Peyer's patch (tissue), 4 donors: ENCODE data around the gene ANAPC13. TPM values are rescaled to one million over a fixed set of nuclear protein-coding genes. Genes with fewer than 3 reads are reported as not detected.

Source experiments
- DNase-seq, 3 donors: peaks; one replicate each; pipeline ENCODE4 v3.0.0-alpha.2; 2017 to 2019
- H3K27ac ChIP-seq, 4 donors: fragments of 200-600 bp; sonication (generic); one replicate each; pipeline ENCODE4 v1.5.1; 2016 to 2019
- H3K27me3 ChIP-seq, 2 donors: fragments of 200-600 bp; sonication (generic); one replicate each; pipeline ENCODE4 v1.5.1; 2019
- H3K36me3 ChIP-seq, 3 donors: fragments of 200-600 bp; sonication (generic); one replicate each; pipeline ENCODE4 v1.5.1; 2016 to 2019
- H3K4me1 ChIP-seq, 4 donors: fragments of 200-600 bp; sonication (generic); one replicate each; pipeline ENCODE4 v1.5.1; 2016 to 2019
- H3K4me3 ChIP-seq, 4 donors: fragments of 200-600 bp; sonication (generic); 1 replicate in 3 of 4; 2 replicates in 1 of 4; pipeline ENCODE4 v1.5.1; 2016 to 2019; ENCODE audit warnings: mild to moderate bottlenecking in 1 of 4
- H3K9me3 ChIP-seq, 4 donors: fragments of 200-600 bp; sonication (generic); one replicate each; pipeline ENCODE4 v1.5.1; 2016 to 2019; ENCODE audit warnings: mild to moderate bottlenecking in 1 of 4
- POLR2A ChIP-seq, 2 donors: fragments of 450-650 bp; IDR thresholded peaks; one replicate each; pipeline ENCODE4 v1.5.1; 2017; ENCODE audit warnings: antibody characterized with exemption in 2 of 2, mild to moderate bottlenecking in 2 of 2, moderate library complexity in 2 of 2
- total RNA-seq, 4 donors: library from RNA; depleted of rRNA; stranded (reverse); fragments of >200 nt; gene quantifications; one replicate each; pipeline ENCODE4 v1.1.0, GENCODE V29; 2016
- TF ChIP-seq, protein P1 (sequence below), 6 experiments: fragments of 450-650 bp in 4 of 6; fragments of 200-600 bp in 2 of 6; sonication (generic) in 1 of 6; IDR thresholded peaks; one replicate each; pipeline ENCODE4 v1.5.1; 2017 to 2019; ENCODE audit warnings: antibody characterized with exemption in 6 of 6, mild to moderate bottlenecking in 3 of 6, moderate library complexity in 1 of 6

Gene ANAPC13
- total RNA-seq, 4 donors from 2014 or later, result 24.5 to 50.3 (median 39.9) TPM

DNA sequence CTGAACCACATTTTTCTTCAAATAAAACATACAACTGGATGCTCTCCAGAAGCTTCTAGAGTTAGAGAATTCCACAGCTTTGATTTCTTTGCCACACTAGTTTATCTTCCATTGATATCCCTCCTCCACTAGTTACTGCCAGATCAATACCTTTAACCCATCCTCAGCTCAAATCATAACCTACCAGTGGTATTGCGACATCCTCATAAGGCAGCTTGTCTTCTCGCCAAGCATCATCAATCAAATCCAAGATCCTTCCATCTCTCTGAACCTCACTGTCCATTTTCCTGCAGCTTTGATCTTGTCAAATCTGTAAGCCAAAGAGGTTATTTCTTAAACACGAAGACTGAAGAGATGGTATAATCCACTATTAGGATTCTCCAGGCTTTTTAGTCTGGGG, 3.2 kb downstream of the ANAPC13 start:
- Histone ChIP-seq H3K36me3 (peaks cover 0 to 41% (median 0%) of the 10 kb centered on the region in 3 donors), H3K27ac (no peak overlapping the region), H3K4me3 (no peak overlapping the region), H3K27me3 (no peaks in the 10 kb centered on the region), H3K4me1 (peaks cover 0 to 22% (median 4%) of the 10 kb centered on the region in 4 donors), H3K9me3 (no peaks in the 10 kb centered on the region)
- no peak for DNase-seq
- TF ChIP-seq, protein P1, sequence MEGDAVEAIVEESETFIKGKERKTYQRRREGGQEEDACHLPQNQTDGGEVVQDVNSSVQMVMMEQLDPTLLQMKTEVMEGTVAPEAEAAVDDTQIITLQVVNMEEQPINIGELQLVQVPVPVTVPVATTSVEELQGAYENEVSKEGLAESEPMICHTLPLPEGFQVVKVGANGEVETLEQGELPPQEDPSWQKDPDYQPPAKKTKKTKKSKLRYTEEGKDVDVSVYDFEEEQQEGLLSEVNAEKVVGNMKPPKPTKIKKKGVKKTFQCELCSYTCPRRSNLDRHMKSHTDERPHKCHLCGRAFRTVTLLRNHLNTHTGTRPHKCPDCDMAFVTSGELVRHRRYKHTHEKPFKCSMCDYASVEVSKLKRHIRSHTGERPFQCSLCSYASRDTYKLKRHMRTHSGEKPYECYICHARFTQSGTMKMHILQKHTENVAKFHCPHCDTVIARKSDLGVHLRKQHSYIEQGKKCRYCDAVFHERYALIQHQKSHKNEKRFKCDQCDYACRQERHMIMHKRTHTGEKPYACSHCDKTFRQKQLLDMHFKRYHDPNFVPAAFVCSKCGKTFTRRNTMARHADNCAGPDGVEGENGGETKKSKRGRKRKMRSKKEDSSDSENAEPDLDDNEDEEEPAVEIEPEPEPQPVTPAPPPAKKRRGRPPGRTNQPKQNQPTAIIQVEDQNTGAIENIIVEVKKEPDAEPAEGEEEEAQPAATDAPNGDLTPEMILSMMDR (IDR thresholded peaks at IDR 0.05), result no peak
- TF ChIP-seq POLR2A (IDR thresholded peaks at IDR 0.05), result no peak

DNA sequence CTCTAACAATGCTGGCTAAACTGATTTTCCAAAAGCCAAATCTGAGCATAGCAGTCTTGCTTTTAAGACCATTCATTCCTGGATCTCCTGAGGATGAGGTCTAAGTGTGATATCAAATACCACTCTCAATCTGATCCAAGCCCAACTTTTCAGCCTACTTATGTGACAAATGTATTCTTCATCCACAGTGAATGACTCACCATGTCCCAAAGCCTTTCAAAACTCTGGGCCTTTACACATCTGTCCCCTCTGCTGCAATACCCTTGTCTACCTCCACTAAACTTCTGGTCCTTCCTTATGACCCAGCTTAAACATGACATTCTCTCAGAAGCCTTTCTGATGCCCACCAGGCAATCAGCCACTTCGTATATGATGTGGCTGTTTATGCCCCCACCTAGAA, 4.6 kb downstream of the ANAPC13 start:
- Histone ChIP-seq H3K27ac (no peak overlapping the region), H3K27me3 (no peaks in the 10 kb centered on the region), H3K36me3 (peaks cover 0 to 55% (median 0%) of the 10 kb centered on the region in 3 donors), H3K4me1 (peaks cover 0 to 17% (median 4%) of the 10 kb centered on the region in 4 donors), H3K4me3 (no peak overlapping the region), H3K9me3 (no peaks in the 10 kb centered on the region)
- no peak for DNase-seq
- TF ChIP-seq, protein P1 (IDR thresholded peaks at IDR 0.05), result no peak
- TF ChIP-seq POLR2A (IDR thresholded peaks at IDR 0.05), result no peak

DNA sequence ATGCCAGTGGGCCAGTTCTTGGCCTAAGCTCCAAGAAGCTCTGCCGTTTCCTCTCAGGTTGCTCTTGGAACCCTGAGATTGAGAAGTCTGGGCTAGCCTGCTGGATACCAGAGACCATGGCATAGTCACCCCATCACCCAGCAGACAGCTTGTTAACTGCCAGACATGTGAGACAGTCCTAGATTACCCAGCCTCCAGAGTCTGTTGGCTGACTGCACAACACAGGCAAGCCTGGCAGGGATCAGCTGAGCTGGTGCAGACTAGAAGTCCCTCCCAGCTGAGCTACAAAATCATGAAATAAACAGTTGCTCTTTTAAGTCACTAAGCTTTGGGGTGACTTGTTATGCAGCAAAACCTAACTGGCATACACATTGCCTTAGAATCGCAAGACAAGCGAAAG, 5.2 kb downstream of the ANAPC13 start:
- H3K4me1 ChIP-seq, result peaks cover 0 to 17% (median 4%) of the 10 kb centered on the region in 4 donors
- TF ChIP-seq, protein P1 (IDR thresholded peaks at IDR 0.05), result no peak
- H3K9me3 ChIP-seq, result no peaks in the 10 kb centered on the region
- H3K36me3 ChIP-seq, result peaks cover 0 to 56% (median 0%) of the 10 kb centered on the region in 3 donors
- H3K27me3 ChIP-seq, result no peaks in the 10 kb centered on the region
- H3K4me3 ChIP-seq, result no peak overlapping the region
- no peak for DNase-seq
- no peak overlapping the region for H3K27ac ChIP-seq

DNA sequence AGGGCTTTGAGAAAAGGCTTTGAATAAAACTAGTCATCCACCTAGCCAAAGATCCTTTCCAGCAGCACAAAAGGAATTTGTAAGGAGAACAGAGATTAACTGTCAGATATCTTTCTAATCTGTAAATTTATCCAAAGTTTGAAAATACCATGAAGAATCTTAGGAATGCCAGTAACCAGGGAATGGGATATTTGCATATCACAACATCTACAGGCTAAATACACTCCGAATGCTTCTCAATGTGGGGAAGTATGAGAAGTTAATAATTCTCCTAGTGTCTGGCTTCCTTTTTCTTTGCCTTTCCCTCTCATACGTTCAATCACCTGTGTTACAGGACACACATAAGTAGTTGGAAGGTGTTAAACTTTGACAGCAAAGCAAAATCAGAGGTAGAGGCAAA, 7.8 kb downstream of the ANAPC13 start:
- Histone ChIP-seq H3K27me3 (no peaks in the 10 kb centered on the region), H3K27ac (no peak overlapping the region), H3K4me1 (no peaks in the 10 kb centered on the region), H3K4me3 (no peak overlapping the region), H3K9me3 (no peaks in the 10 kb centered on the region), H3K36me3 (peaks cover 0 to 56% (median 0%) of the 10 kb centered on the region in 3 donors)
- TF ChIP-seq POLR2A (IDR thresholded peaks at IDR 0.05), result no peak
- TF ChIP-seq, protein P1 (IDR thresholded peaks at IDR 0.05), result no peak
- no peak for DNase-seq

DNA sequence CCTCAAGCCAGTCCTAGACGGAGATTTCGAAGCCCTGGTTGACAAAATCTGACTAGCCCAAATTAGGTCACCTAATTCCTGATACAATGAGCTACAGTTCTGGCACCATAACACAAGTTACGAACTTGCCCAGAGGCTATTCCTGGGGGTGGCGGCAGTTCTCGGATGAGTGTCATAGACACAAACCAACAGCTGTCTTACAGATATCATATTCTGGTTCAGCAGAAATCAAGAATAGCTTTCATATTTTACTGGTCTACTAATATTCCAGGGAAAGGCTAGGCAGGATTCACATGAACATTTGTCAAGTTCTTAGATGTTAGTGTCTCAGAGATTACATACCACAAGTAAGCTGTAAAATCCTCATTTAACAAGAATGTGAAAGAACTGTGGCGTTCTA, 8.8 kb downstream of the ANAPC13 start:
- Histone ChIP-seq H3K27me3 (no peaks in the 10 kb centered on the region), H3K27ac (peak overlapping the region in 1 of 4 donors; percentile 7), H3K4me3 (no peak overlapping the region), H3K9me3 (no peaks in the 10 kb centered on the region), H3K4me1 (no peaks in the 10 kb centered on the region), H3K36me3 (peaks cover 0 to 54% (median 0%) of the 10 kb centered on the region in 3 donors)
- TF ChIP-seq, protein P1 (IDR thresholded peaks at IDR 0.05), result no peak
- no peak for DNase-seq

DNA sequence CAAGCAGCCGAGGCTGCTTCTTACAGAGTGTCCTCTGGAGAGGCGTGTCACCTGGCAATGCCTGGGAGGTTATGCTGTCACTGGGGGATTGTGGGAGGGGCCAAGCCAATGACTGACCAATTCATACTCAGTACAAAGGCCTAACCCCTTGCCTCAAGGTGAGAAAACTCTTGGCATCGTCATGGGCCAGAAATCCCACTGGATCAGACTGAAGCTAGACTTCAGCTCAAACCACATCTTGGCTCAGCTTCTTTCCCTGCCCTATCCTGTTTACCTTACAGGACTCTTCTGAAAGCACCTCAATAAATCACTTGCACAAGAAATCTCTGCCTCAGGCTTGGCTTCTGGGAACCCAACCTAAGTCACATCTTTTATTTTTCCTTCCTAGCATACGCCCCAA, 9.5 kb downstream of the ANAPC13 start:
- Histone ChIP-seq H3K27me3 (no peaks in the 10 kb centered on the region), H3K4me3 (no peak overlapping the region), H3K4me1 (no peaks in the 10 kb centered on the region), H3K9me3 (no peaks in the 10 kb centered on the region), H3K27ac (no peak overlapping the region), H3K36me3 (peaks cover 0 to 48% (median 0%) of the 10 kb centered on the region in 3 donors)
- TF ChIP-seq POLR2A (IDR thresholded peaks at IDR 0.05), result no peak
- TF ChIP-seq, protein P1 (IDR thresholded peaks at IDR 0.05), result no peak
- no peak for DNase-seq
